Progenitor cell of endocrine pancreas (in vitro differentiated cells): ENCODE data around the gene TAF7. TPM values are rescaled to one million over a fixed set of nuclear protein-coding genes. Genes with fewer than 3 reads are reported as not detected.
"Not testable (repeated sequence)": the region's sequence is repeated elsewhere in the genome, so short reads cannot be mapped to it uniquely, and the experiment has no call there.

Experiments used
- DNase-seq: peaks from one replicate; pipeline ENCODE4 v3.0.0; 2021; ENCODE audit warnings: low spot score; ENCODE audit not compliant: unreplicated experiment
- H3K27ac Mint-ChIP-seq: 2 replicates; pipeline ENCODE4 v1.8.0; 2021; ENCODE audit warnings: mild to moderate bottlenecking, moderate library complexity, mixed read lengths
- H3K27me3 Mint-ChIP-seq: 2 replicates; pipeline ENCODE4 v1.8.0; 2021; ENCODE audit warnings: mixed read lengths
- H3K36me3 Mint-ChIP-seq: 2 replicates; pipeline ENCODE4 v1.8.0; 2022; ENCODE audit warnings: mixed read lengths; ENCODE audit not compliant: insufficient read depth
- H3K4me1 Mint-ChIP-seq: 2 replicates; pipeline ENCODE4 v1.8.0; 2021; ENCODE audit warnings: low read depth, mixed read lengths
- H3K4me3 Mint-ChIP-seq: 2 replicates; pipeline ENCODE4 v1.8.0; 2021; ENCODE audit warnings: low read depth, mild to moderate bottlenecking, moderate library complexity, mixed read lengths
- H3K9me3 Mint-ChIP-seq: 2 replicates; pipeline ENCODE4 v1.8.0; 2021; ENCODE audit warnings: low read depth, mixed read lengths
- CTCF ChIP-seq: fragments of 200-600 bp; sonication (generic); IDR thresholded peaks from one replicate; pipeline ENCODE4 v1.5.0; 2021; ENCODE audit warnings: antibody characterized with exemption, mild to moderate bottlenecking; ENCODE audit not compliant: unreplicated experiment
- total RNA-seq: library from RNA; stranded (reverse); gene quantifications from 2 replicates; pipeline ENCODE4 v1.2.1, GENCODE V29; 2021

TAF7 gene
- total RNA-seq, 1 donor from 2014 or later: 95.6 TPM

- H3K36me3 Mint-ChIP-seq: peaks cover 11% of the 10 kb centered on the region
- H3K4me3 Mint-ChIP-seq: peak overlapping the region; percentile 49
Measured at GRCh38 chr5:141343953-141344463, 23.4 kb upstream of the TAF7 start.

DNA sequence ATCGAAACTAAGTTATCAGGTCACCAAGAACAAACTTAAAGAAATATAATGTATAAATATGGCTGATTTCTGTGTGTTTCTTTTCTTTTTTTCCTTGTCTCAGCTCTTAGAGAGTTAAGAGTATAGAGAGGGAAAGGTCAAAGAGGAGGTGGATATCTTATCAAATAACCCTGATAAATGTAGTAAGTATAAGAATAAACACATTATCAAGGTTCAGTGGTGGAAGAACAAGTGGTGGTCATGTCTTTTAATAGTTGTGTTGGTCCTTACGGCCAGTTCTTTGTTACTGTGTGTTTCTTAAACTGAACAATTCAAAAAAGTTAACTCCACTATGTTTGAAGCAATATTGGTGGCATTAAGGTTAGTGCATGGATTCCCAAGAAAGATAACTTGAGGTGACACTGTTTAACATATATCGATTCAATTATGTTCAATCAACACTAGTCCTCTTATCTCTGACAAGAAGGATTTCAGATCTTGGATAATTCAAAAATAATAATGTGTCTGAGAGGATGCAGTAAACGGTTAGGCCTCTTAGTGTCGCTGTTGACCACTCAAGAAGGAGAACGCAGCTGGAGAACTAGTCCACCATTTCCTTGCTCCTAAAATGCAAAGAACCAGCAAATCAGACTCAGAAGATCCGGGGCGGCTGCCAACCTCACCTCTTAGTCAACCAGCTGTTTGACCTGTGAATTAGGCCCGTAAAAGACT lies 22.8 kb upstream of the TAF7 start, which contains the start of gene PCDHGA3:
Gene PCDHGA3, plus strand, starts transcription at position 588 of the 711 bp plus-strand sequence. CDS start 205 bp downstream, outside the sequence.
- H3K4me1 Mint-ChIP-seq: no peaks in the 10 kb centered on the region
- no peak for TF ChIP-seq CTCF
- peak within 1 kb of the TSS; percentile 49 for H3K4me3 Mint-ChIP-seq
- no peaks in the 10 kb centered on the region for H3K27me3 Mint-ChIP-seq
- no peak within 1 kb of the TSS for H3K27ac Mint-ChIP-seq
- H3K36me3 Mint-ChIP-seq: peaks cover 11% of the 10 kb centered on the region
- H3K9me3 Mint-ChIP-seq: peaks cover 37% of the 10 kb centered on the region
- no peak for DNase-seq

More at GRCh38 chr5:141343953-141344463, 23.4 kb upstream of the TAF7 start:
- no peaks in the 10 kb centered on the region for H3K27me3 Mint-ChIP-seq
- H3K27ac Mint-ChIP-seq: no peak overlapping the region
- no peak for DNase-seq
- TF ChIP-seq CTCF: no peak
- no peaks in the 10 kb centered on the region for H3K4me1 Mint-ChIP-seq
- peaks cover 37% of the 10 kb centered on the region for H3K9me3 Mint-ChIP-seq

- Mint-ChIP-seq H3K4me3 (no peak overlapping the region), H3K27me3 (no peaks in the 10 kb centered on the region), H3K4me1 (no peaks in the 10 kb centered on the region), H3K36me3 (peaks cover 12% of the 10 kb centered on the region), H3K27ac (no peak overlapping the region), H3K9me3 (peaks cover 43% of the 10 kb centered on the region)
- DNase-seq: no peak
- no peak for TF ChIP-seq CTCF
Measured at GRCh38 chr5:141342773-141343172, 22.2 kb upstream of the TAF7 start.

GRCh38 chr5:141340781-141341354 lies 20.3 kb upstream of the TAF7 start:
- DNase-seq, H3K27ac Mint-ChIP-seq, H3K27me3 Mint-ChIP-seq, H3K4me3 Mint-ChIP-seq, H3K4me1 Mint-ChIP-seq: not testable (repeated sequence)
- H3K9me3 Mint-ChIP-seq: peaks cover 50% of the 10 kb centered on the region
- H3K36me3 Mint-ChIP-seq: peaks cover 14% of the 10 kb centered on the region

GRCh38 chr5:141338538-141339306 lies 18.1 kb upstream of the TAF7 start, which contains the start of gene PCDHGA2:
PCDHGA2 (plus strand) TSS chr5:141338760.
- no peak for TF ChIP-seq CTCF
- DNase-seq: no peak
- H3K27ac Mint-ChIP-seq: no peak within 1 kb of the TSS
- H3K4me3 Mint-ChIP-seq: no peak within 1 kb of the TSS
- H3K4me1 Mint-ChIP-seq: no peaks in the 10 kb centered on the region
- peaks cover 62% of the 10 kb centered on the region for H3K9me3 Mint-ChIP-seq
- peaks cover 17% of the 10 kb centered on the region for H3K36me3 Mint-ChIP-seq
- H3K27me3 Mint-ChIP-seq: no peaks in the 10 kb centered on the region

DNA sequence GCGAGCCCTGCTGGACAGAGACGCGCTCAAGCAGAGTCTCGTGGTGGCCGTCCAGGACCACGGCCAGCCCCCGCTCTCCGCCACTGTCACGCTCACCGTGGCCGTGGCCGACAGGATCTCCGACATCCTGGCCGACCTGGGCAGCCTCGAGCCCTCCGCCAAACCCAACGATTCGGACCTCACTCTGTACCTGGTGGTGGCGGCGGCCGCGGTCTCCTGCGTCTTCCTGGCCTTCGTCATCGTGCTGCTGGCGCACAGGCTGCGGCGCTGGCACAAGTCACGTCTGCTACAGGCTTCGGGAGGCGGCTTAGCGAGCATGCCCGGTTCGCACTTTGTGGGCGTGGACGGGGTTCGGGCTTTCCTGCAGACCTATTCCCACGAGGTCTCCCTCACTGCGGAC lies 12.0 kb upstream of the TAF7 start:
- H3K27ac Mint-ChIP-seq, DNase-seq, H3K4me1 Mint-ChIP-seq, H3K4me3 Mint-ChIP-seq, H3K27me3 Mint-ChIP-seq: not testable (repeated sequence)
- peaks cover 56% of the 10 kb centered on the region for H3K9me3 Mint-ChIP-seq
- peaks cover 23% of the 10 kb centered on the region for H3K36me3 Mint-ChIP-seq
